GM08714 (cell line): Measurements from ENCODE around the gene HDHD3.
"Not testable (repeated sequence)": the region's sequence is repeated elsewhere in the genome, so short reads cannot be mapped to it uniquely, and the experiment has no call there.

ENCODE experiments used
- H3K4me3 ChIP-seq: fragments of 200-500 bp; sonication (Bioruptor generic); 2 replicates; pipeline ENCODE4 v1.5.1; 2014; ENCODE audit warnings: mild to moderate bottlenecking, low read length, inconsistent platforms
- ZNF274 ChIP-seq: IDR thresholded peaks from 2 replicates; pipeline ENCODE4 v1.6.1; 2012; ENCODE audit warnings: mild to moderate bottlenecking, low read depth, low read length

The HDHD3 gene, protein sequence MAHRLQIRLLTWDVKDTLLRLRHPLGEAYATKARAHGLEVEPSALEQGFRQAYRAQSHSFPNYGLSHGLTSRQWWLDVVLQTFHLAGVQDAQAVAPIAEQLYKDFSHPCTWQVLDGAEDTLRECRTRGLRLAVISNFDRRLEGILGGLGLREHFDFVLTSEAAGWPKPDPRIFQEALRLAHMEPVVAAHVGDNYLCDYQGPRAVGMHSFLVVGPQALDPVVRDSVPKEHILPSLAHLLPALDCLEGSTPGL

GRCh38 chr9:113376634-113377567, at the start of gene HDHD3:
Gene HDHD3, minus strand, starts transcription at chr9:113376986. Its CDS starts 2,632 bp downstream, at chr9:113374354.
- H3K4me3 ChIP-seq: peak within 1 kb of the TSS; percentile 97
- TF ChIP-seq ZNF274: no peak

DNA sequence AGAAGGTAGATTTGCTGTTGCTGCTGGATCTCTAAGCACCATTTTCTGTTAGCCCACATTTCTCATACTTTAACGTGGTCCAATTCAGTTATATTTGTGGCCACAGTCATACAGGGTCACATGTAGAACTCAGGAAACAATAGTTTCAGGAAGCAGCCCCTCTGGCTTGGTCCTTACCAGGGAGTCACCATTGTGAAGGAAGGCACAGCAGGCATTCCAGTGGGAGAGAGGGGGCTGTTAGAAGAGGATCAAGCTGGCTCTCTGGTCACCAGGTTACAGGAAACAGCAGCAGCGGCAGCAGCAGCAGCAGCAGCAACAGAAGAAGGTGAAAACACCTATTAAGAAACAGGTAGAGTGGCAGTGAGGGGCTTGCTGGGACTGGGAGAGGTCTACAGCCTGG, 48.3 kb upstream of the HDHD3 start:
- no peak for TF ChIP-seq ZNF274

DNA sequence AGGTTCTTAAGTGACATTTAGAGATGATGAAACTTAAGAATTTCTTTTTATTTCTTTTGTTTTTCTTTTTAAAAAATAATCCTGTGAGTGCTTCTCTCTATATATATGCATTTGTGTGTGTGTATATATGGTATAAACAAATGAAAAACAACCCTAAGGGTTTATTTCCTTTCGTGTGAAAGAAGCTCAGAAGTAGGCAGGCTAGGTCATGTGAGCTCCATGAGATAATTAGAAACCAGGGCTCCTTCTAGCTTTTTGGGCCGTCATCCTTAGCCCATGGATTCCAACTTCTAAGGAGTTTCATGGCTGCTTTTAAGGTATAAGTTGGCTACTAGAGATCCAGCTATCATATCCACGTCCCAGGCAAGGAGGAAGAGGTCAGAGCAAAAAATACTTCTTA, 44.9 kb upstream of the HDHD3 start:
- TF ChIP-seq ZNF274: no peak
- H3K4me3 ChIP-seq: no peak overlapping the region

More for the DNA sequence above, 48.3 kb upstream of the HDHD3 start:
- H3K4me3 ChIP-seq: no peak overlapping the region

DNA sequence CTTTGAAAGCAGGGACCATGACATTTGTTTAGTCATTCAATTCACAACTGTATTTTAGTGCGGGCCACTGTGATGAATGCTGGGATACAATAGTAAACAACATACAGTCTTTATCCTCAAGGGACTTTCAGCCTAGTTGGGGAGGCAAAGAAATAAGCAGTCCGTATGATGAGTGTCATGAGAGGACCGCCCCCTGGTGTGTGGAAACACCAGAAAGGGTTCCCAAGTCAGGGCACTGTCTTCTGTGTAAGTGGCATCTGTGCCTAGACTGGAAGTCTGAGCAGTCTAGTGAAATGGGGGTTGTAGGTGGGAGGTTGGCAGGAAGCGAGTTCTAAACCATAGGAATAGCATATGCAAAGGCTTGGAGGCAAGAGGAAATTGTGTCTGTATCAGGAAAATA, 40.6 kb upstream of the HDHD3 start:
- no peak overlapping the region for H3K4me3 ChIP-seq
- TF ChIP-seq ZNF274: no peak

DNA sequence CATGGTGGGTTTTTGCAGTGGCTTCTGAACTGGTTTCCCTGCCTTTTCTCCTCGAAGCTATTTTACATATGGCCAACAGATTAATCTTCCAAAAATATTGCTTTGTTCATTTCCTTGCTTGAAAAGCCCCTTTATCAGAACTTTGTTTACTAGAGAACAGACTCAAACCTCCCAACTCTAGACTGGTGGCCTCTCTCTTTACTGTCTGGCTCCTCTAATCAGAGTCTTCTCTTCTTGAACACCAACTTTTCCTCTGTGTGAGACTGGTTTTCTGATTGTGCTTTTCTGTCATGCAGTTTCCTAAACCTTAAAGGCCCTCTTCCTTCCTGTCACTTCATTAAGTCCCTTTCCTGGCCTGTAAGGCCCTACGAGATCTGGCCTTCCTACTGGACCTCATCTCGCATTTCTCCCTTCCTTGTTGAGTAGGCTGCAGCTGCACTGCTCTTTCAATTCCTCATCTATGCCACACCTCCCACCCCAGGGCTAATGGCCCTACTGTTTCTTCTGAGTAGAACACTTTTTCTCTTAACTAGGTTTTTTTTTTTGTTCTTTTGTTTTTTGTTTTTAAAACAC, 39.4 kb upstream of the HDHD3 start:
- TF ChIP-seq ZNF274: no peak
- no peak overlapping the region for H3K4me3 ChIP-seq

GRCh38 chr9:113410207-113410864, 33.5 kb upstream of the HDHD3 start, which contains the start of the genes C9orf43 and POLE3:
Gene C9orf43, plus strand, starts transcription at chr9:113410747. Its CDS starts 2,747 bp downstream, at chr9:113413494.
Gene POLE3, minus strand, starts transcription at chr9:113410675. Its CDS starts 382 bp downstream, at chr9:113410293.
- no peak for TF ChIP-seq ZNF274
- peak within 1 kb of the TSS; percentile 82 for H3K4me3 ChIP-seq

DNA sequence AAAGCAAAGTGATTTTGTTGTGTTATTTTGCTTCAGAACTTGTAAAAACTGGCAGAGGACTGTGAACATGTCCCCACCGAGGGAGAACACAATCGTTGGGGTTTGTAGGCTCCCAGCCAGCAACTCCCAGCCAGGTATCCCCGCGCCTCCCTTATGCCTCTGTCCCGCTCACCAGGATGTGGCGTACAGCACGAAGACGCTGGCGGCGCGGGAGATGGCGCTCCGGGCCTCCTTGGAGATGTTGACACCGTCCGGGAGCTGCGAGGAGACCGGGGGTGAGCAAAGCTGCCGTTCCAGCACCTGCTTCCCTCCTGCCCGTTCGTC, 33.1 kb upstream of the HDHD3 start:
- TF ChIP-seq ZNF274: no peak
- peak overlapping the region; percentile 82 for H3K4me3 ChIP-seq

DNA sequence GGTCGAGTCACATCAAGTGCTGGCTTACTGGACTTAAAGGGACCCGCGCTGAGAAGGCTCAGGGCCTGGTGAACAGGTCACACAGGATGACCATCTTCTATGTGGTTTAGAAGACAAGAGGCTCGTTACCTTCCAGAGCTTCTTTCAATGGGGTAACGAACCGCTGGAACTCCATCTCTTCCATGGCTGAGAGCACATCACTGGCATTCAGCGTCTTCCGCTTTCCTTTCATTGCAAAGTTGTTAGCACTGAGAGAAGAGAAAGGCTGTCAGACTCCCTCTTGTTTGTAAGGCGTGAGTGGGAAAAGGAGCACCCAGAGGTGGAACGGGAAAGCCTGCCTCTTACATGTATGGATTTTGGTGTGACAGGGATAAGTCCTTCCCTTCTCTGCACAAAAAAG, 32.7 kb upstream of the HDHD3 start:
- TF ChIP-seq ZNF274: no peak
- H3K4me3 ChIP-seq: peak overlapping the region; percentile 82

GRCh38 chr9:113406873-113407511, 30.2 kb upstream of the HDHD3 start:
- H3K4me3 ChIP-seq: not testable (repeated sequence)

DNA sequence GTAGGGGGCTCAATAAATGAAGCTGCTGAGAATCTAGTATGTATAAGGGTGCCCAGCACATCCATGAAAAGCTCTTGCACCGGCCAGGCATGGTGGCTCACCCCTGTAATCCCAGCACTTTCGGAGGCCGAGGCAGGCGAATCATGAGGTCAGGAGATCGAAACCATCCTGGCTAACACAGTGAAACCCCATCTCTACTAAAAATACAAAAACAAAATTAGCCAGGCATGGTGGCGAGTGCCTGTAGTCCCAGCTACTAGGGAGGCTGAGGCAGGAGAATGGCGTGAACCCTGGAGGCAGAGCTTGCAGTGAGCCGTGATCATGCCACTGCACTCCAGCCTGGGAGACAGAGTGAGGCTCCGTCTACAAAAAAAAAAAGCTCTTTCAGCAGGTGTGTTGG, 29.6 kb upstream of the HDHD3 start:
- not testable (repeated sequence) for H3K4me3 ChIP-seq

DNA sequence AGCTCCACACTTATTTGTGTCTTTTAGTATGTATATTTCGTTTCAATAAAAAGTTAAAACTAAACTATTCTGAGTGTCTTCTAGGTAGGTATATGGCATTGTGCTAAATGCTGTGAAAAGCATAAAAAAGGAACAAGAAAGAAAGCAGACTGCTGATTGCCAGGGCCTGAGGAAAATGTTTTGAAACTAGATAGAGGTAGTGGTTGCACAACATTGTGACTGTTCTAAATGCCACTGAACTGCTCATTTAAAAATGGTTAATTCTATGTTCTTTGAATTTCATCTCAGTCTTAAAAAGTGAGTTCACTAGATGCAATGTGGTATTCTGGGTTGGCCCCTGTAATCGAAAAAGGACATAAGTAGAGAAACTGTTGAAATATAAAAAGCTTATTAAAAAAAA, 26.9 kb upstream of the HDHD3 start:
- no peak overlapping the region for H3K4me3 ChIP-seq
- TF ChIP-seq ZNF274: no peak

- no peak for TF ChIP-seq ZNF274
- H3K4me3 ChIP-seq: peak within 1 kb of the TSS; percentile 86
Observed at GRCh38 chr9:113401027-113401792, 24.4 kb upstream of the HDHD3 start, which contains the start of gene ALAD. Gene ALAD, minus strand, starts transcription at chr9:113401284. Its CDS starts 7,725 bp downstream, at chr9:113393559.

DNA sequence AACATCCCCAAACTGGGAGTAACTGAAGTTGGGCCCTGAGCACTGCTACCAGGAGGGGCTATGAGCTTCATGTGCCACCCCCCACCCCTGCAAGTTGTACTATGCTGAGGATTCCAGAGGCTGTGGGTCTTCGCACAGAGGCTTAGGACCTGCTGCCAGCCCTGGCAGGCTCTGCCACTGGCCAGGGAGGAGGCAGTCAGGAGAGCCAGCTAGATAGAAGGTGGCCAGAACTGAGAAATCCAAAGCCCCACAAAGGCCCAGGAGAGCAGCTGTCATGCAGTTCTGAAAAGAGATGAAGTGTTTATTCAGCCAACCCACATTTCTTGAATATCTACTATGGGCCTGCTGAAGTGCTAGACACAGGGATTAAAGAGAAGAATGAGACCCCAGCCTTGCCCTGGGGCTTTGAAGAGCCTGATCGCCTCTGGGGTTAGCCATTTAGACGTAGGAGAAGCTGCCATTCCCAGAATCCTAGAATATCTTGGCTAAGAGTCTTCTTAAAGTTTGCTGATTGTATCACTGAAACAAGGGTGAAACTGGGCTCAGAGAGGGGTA, 22.9 kb upstream of the HDHD3 start:
- H3K4me3 ChIP-seq: no peak overlapping the region
- no peak for TF ChIP-seq ZNF274

GRCh38 chr9:113398796-113399195, 22.0 kb upstream of the HDHD3 start:
- TF ChIP-seq ZNF274: no peak
- no peak overlapping the region for H3K4me3 ChIP-seq
